Measurements from ENCODE around the gene AKAP6.

DNA sequence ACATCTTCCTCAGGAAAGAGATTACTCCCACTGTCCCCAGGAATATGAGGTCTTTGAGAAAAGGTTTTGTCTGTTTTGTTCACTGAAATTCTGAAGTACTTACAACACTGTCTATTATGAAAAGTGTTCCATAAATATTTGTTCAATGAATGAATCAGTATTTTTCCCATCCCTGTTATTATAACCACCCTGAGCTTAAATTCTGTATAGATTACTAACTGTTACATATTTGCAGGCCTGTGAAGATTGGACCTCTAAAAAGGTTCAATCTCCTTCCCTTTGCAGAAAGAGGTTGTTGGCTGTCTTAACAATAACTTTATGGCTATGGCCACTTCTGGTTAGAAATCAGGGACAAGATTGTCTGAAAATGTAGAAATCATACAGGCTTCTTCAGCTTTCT lies 435.0 kb downstream of the AKAP6 start:
- TF ChIP-seq EZH2 (IDR thresholded peaks at IDR 0.05) (no peak), ZBTB33 (IDR thresholded peaks at IDR 0.05; ENCODE audit: extremely low read depth, insufficient replicate concordance, low read length) (no peak), POLR2AphosphoS5 (IDR thresholded peaks at IDR 0.05; ENCODE audit: low read depth, low read length) (no peak), TCF7L2 (IDR thresholded peaks at IDR 0.05; ENCODE audit: borderline replicate concordance, extremely low read depth, insufficient read depth, insufficient read length) (no peak), REST (IDR thresholded peaks at IDR 0.05; ENCODE audit: low read depth) (no peak), POLR2A (IDR thresholded peaks at IDR 0.05; ENCODE audit: borderline replicate concordance, extremely low read depth, insufficient read depth, insufficient read length) (no peak), CBX3 (IDR thresholded peaks at IDR 0.05; ENCODE audit: low read depth) (no peak), FOSL1 (IDR thresholded peaks at IDR 0.05; ENCODE audit: low read depth) (no peak), SRF (IDR thresholded peaks at IDR 0.05; ENCODE audit: low read depth) (no peak), EZH2phosphoT487 (IDR thresholded peaks at IDR 0.05; ENCODE audit: borderline replicate concordance) (no peak), ZNF274 (IDR thresholded peaks at IDR 0.05; ENCODE audit: low read depth, low read length) (no peak), ATF3 (IDR thresholded peaks at IDR 0.05) (no peak)
- TF ChIP-seq, protein P1, sequence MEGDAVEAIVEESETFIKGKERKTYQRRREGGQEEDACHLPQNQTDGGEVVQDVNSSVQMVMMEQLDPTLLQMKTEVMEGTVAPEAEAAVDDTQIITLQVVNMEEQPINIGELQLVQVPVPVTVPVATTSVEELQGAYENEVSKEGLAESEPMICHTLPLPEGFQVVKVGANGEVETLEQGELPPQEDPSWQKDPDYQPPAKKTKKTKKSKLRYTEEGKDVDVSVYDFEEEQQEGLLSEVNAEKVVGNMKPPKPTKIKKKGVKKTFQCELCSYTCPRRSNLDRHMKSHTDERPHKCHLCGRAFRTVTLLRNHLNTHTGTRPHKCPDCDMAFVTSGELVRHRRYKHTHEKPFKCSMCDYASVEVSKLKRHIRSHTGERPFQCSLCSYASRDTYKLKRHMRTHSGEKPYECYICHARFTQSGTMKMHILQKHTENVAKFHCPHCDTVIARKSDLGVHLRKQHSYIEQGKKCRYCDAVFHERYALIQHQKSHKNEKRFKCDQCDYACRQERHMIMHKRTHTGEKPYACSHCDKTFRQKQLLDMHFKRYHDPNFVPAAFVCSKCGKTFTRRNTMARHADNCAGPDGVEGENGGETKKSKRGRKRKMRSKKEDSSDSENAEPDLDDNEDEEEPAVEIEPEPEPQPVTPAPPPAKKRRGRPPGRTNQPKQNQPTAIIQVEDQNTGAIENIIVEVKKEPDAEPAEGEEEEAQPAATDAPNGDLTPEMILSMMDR (IDR thresholded peaks at IDR 0.05 in 2 of 3, conservative IDR thresholded peaks at IDR 0.05 in 1 of 3; ENCODE audit: borderline replicate concordance in 1 of 3, insufficient read depth in 1 of 3, low read depth in 2 of 3, low read length in 2 of 3) = no peak
- TF ChIP-seq, protein P2, sequence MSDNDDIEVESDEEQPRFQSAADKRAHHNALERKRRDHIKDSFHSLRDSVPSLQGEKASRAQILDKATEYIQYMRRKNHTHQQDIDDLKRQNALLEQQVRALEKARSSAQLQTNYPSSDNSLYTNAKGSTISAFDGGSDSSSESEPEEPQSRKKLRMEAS (IDR thresholded peaks at IDR 0.05) = no peak
